SK-N-MC (cell line): ENCODE data around the gene SCRT2.

Source experiments
- EZH2 ChIP-seq: fragments of 200-600 bp; sonication (generic); IDR thresholded peaks from one replicate; pipeline ENCODE4 v1.6.1; 2017; ENCODE audit warnings: antibody characterized with exemption
- FOXP2 ChIP-seq: optimal IDR thresholded peaks from 2 replicates; pipeline ENCODE3; 2011; ENCODE audit warnings: mild to moderate bottlenecking, moderate library complexity; ENCODE audit not compliant: insufficient read depth; ENCODE audit errors: extremely low read length, control extremely low read depth
- POLR2AphosphoS5 ChIP-seq: IDR thresholded peaks from 2 replicates; pipeline ENCODE4 v1.6.1; 2012; ENCODE audit warnings: mild to moderate bottlenecking, low read depth, low read length, borderline replicate concordance

- TF ChIP-seq EZH2, result no peak
- TF ChIP-seq POLR2AphosphoS5, result no peak
- TF ChIP-seq FOXP2, result no peak
Observed at GRCh38 chr20:637559-637958, 38.0 kb downstream of the SCRT2 start.
